Gastrocnemius medialis (tissue), 4 donors: ENCODE data around the gene CMAS. TPM values are rescaled to one million over a fixed set of nuclear protein-coding genes. Genes with fewer than 3 reads are reported as not detected.
"Not testable (repeated sequence)": the region's sequence is repeated elsewhere in the genome, so short reads cannot be mapped to it uniquely, and the experiment has no call there.

Experiments
- ATAC-seq, 2 donors: fragments of 150-250 bp; one replicate each; pipeline ENCODE4 v1.9.1; 2016
- DNase-seq, 2 donors: peaks; one replicate each; pipeline ENCODE4 v3.0.0-alpha.2; 2019
- H3K27ac ChIP-seq, 4 donors: fragments of 200-600 bp; sonication (generic); 1 replicate in 1 of 4; 2 replicates in 3 of 4; pipeline ENCODE4 v1.5.1; 2016 to 2018; ENCODE audit warnings: mild to moderate bottlenecking in 2 of 4, moderate library complexity in 1 of 4
- H3K27me3 ChIP-seq, 3 donors: fragments of 200-600 bp; sonication (generic) in 2 of 3; 1 replicate in 1 of 3; 2 replicates in 2 of 3; pipeline versions ENCODE4 v1.5.1 to v1.6.0; 2016 to 2019; ENCODE audit warnings: mild to moderate bottlenecking in 1 of 3, moderate library complexity in 1 of 3
- H3K36me3 ChIP-seq, 2 donors: fragments of 200-600 bp; sonication (generic) in 1 of 2; one replicate each; pipeline ENCODE4 v1.5.1; 2017 to 2018
- H3K4me1 ChIP-seq, 2 donors: fragments of 200-600 bp; sonication (generic) in 1 of 2; one replicate each; pipeline ENCODE4 v1.5.1; 2016 to 2017; ENCODE audit warnings: mild to moderate bottlenecking in 2 of 2
- H3K4me3 ChIP-seq, 4 donors: fragments of 200-600 bp; sonication (generic) in 3 of 4; 1 replicate in 1 of 4; 2 replicates in 3 of 4; pipeline ENCODE4 v1.5.1; 2016 to 2019; ENCODE audit warnings: mild to moderate bottlenecking in 2 of 4
- H3K9me3 ChIP-seq, 3 donors: fragments of 200-600 bp; sonication (generic) in 2 of 3; 1 replicate in 1 of 3; 2 replicates in 2 of 3; pipeline ENCODE4 v1.5.1; 2016 to 2019
- CTCF ChIP-seq, 5 experiments: fragments of 450-650 bp in 3 of 5; fragments of 200-600 bp in 2 of 5; sonication (generic) in 2 of 5; IDR thresholded peaks in 4 of 5; conservative IDR thresholded peaks in 1 of 5; 1 replicate in 4 of 5; 2 replicates in 1 of 5; pipeline ENCODE4 v1.5.1; 2016 to 2019; ENCODE audit warnings: antibody characterized with exemption in 5 of 5, mild to moderate bottlenecking in 3 of 5, moderate library complexity in 3 of 5
- POLR2A ChIP-seq, 2 donors: fragments of 450-650 bp; IDR thresholded peaks; one replicate each; pipeline ENCODE4 v1.6.1; 2017; ENCODE audit warnings: antibody characterized with exemption in 2 of 2, mild to moderate bottlenecking in 2 of 2, moderate library complexity in 2 of 2
- in situ Hi-C, 4 donors: fragments of 200-750 bp; cut with MboI; loops; one replicate each; pipeline versions ENCODE4 v1.15.0 to v1.8.0; 2017; ENCODE audit warnings: low sequenced_read_pairs in 4 of 4
- intact Hi-C: fragments of 100-400 bp; cut with DNase I; formaldehyde crosslinking; loops from one replicate; pipeline ENCODE4 v1.15.1; 2023; ENCODE audit warnings: low total_unique reads
- total RNA-seq, 4 donors: library from RNA; depleted of rRNA; stranded (reverse); fragments of >200 nt; gene quantifications; one replicate each; pipeline versions ENCODE4 v1.1.0 to v1.2.3, GENCODE V29; 2016

CMAS gene
- total RNA-seq = 10 to 100 TPM; 28.2 to 33.4 (median 29.8) TPM

GRCh38 chr12:22046090-22046967 is at the start of gene CMAS:
Gene CMAS, plus strand, starts transcription at chr12:22046218. Its CDS starts 86 bp downstream, at chr12:22046304.
- peak; percentile 53 to 65 for DNase-seq
- no peak for TF ChIP-seq CTCF (IDR thresholded peaks at IDR 0.05 in 4 of 5, conservative IDR thresholded peaks at IDR 0.05 in 1 of 5)
- peak; percentile 60 to 61 for TF ChIP-seq POLR2A (IDR thresholded peaks at IDR 0.05)
- intact Hi-C loops = loop anchor here (2.0 to 10.0 kb wide), 2 partner anchors 498 to 546 kb away; partner anchors contain the start of genes C2CD5, GOLT1B and RECQL
- Histone ChIP-seq H3K36me3 (peaks cover 0 to 4% of the 10 kb centered on the region in 2 donors), H3K27me3 (no peaks in the 10 kb centered on the region), H3K9me3 (no peaks in the 10 kb centered on the region), H3K4me1 (peaks cover 2 to 17% of the 10 kb centered on the region in 2 donors), H3K27ac (peak within 1 kb of the TSS; percentile 93 to 97 (median 94)), H3K4me3 (peak within 1 kb of the TSS; percentile 94 to 100 (median 97))
- in situ Hi-C loops = no loop called here
- peak; percentile 88 to 92 for ATAC-seq

GRCh38 chr12:21998295-21998694 is 47.7 kb upstream of the CMAS start:
- intact Hi-C loops = no loop called here
- Histone ChIP-seq H3K4me1 (no peaks in the 10 kb centered on the region), H3K27me3 (no peaks in the 10 kb centered on the region), H3K27ac (peak overlapping the region in 1 of 4 donors; percentile 26), H3K9me3 (no peaks in the 10 kb centered on the region), H3K36me3 (no peaks in the 10 kb centered on the region), H3K4me3 (no peak overlapping the region)
- TF ChIP-seq POLR2A (IDR thresholded peaks at IDR 0.05) = no peak
- no peak for DNase-seq
- in situ Hi-C loops = loop anchor here in 1 of 4 donors (10.0 kb wide), 1 partner anchor 293 kb away; no protein-coding TSS in a partner anchor
- ATAC-seq = no peak

GRCh38 chr12:21998782-21999181 is 47.2 kb upstream of the CMAS start:
- DNase-seq (no peak), ATAC-seq (no peak)
- no peak for TF ChIP-seq CTCF (IDR thresholded peaks at IDR 0.05 in 4 of 5, conservative IDR thresholded peaks at IDR 0.05 in 1 of 5)
- no peak for TF ChIP-seq POLR2A (IDR thresholded peaks at IDR 0.05)
- Histone ChIP-seq H3K4me1 (no peaks in the 10 kb centered on the region), H3K36me3 (no peaks in the 10 kb centered on the region), H3K27me3 (no peaks in the 10 kb centered on the region), H3K9me3 (no peaks in the 10 kb centered on the region), H3K27ac (peak overlapping the region in 2 of 4 donors; percentile 3 to 33), H3K4me3 (no peak overlapping the region)
- in situ Hi-C loops = loop anchor here in 1 of 4 donors (10.0 kb wide), 1 partner anchor 294 kb away; no protein-coding TSS in a partner anchor
- intact Hi-C loops = no loop called here

- in situ Hi-C loops = no loop called here
- TF ChIP-seq CTCF (IDR thresholded peaks at IDR 0.05 in 4 of 5, conservative IDR thresholded peaks at IDR 0.05 in 1 of 5) (no peak), POLR2A (IDR thresholded peaks at IDR 0.05) (no peak)
- ATAC-seq = no peak
- no peak overlapping the region for H3K27ac ChIP-seq
- intact Hi-C loops = no loop called here
- no peaks in the 10 kb centered on the region for H3K9me3 ChIP-seq
- DNase-seq = no peak
- H3K4me1 ChIP-seq = no peaks in the 10 kb centered on the region
- H3K36me3 ChIP-seq = no peaks in the 10 kb centered on the region
- no peak overlapping the region for H3K4me3 ChIP-seq
- H3K27me3 ChIP-seq = no peaks in the 10 kb centered on the region
Observed at GRCh38 chr12:22002430-22002829, 43.6 kb upstream of the CMAS start.

- H3K27ac ChIP-seq, H3K27me3 ChIP-seq, ATAC-seq, H3K4me1 ChIP-seq, H3K4me3 ChIP-seq, in situ Hi-C loops, DNase-seq, H3K36me3 ChIP-seq, intact Hi-C loops, H3K9me3 ChIP-seq: not testable (repeated sequence)
Observed at GRCh38 chr12:22007794-22008193, 38.2 kb upstream of the CMAS start.
